Spinal cord (tissue), 10 donors: ENCODE data around the gene CATSPERB. TPM values are rescaled to one million over a fixed set of nuclear protein-coding genes. Genes with fewer than 3 reads are reported as not detected.
"Not testable (repeated sequence)": the region's sequence is repeated elsewhere in the genome, so short reads cannot be mapped to it uniquely, and the experiment has no call there.

Experiments used
- DNase-seq, 6 donors: peaks; one replicate each; pipeline versions ENCODE4 v3.0.0 to v3.0.0-alpha.2; 2013 to 2015; ENCODE audit warnings: low spot score in 6 of 6, low read depth in 4 of 6
- H3K27ac ChIP-seq: one replicate; pipeline ENCODE4 v1.5.1; 2013; ENCODE audit warnings: low read depth, low read length, control low read depth
- H3K27me3 ChIP-seq: one replicate; pipeline ENCODE4 v1.6.1; 2013; ENCODE audit warnings: low read length; ENCODE audit not compliant: control insufficient read depth, insufficient read depth
- H3K36me3 ChIP-seq: one replicate; pipeline ENCODE4 v1.6.1; 2013; ENCODE audit warnings: low read length; ENCODE audit not compliant: control insufficient read depth, insufficient read depth
- H3K4me1 ChIP-seq: one replicate; pipeline ENCODE4 v1.6.1; 2013; ENCODE audit warnings: low read length; ENCODE audit not compliant: control insufficient read depth, insufficient read depth
- H3K4me3 ChIP-seq: one replicate; pipeline ENCODE4 v1.5.1; 2013; ENCODE audit warnings: low read depth, low read length, control low read depth
- H3K9me3 ChIP-seq: one replicate; pipeline ENCODE4 v1.6.1; 2013; ENCODE audit warnings: low read length; ENCODE audit not compliant: control insufficient read depth, insufficient read depth
- WGBS: methylation state at CpG from one replicate; pipeline ENCODE4 v1.1.5; 2013; ENCODE audit warnings: missing lambda C conversion rate; ENCODE audit not compliant: insufficient coverage; 5-methylcytosine and 5-hydroxymethylcytosine counted together
- polyA plus RNA-seq, 2 donors: library from polyadenylated mRNA; unstranded; fragments of 120-200 nt; gene quantifications; one replicate each; pipeline ENCODE4 v1.2.1, GENCODE V29; 2013; ENCODE audit not compliant: insufficient read length in 2 of 2
- total RNA-seq, 2 donors: library from RNA; depleted of rRNA in 1 of 2; stranded (reverse); fragments of 120-200 nt in 1 of 2; fragments of >200 nt in 1 of 2; gene quantifications; one replicate each; pipeline versions ENCODE4 v1.2.3 to v1.2.4, GENCODE V29; 2013 to 2014
- donor health status: healthy.

Gene CATSPERB
- total and polyA plus RNA-seq, 4 donors, result 0.29 to 2.1 (median 0.47) TPM

- no peaks in the 10 kb centered on the region for H3K9me3 ChIP-seq
- peaks cover 11% of the 10 kb centered on the region for H3K4me1 ChIP-seq
- DNase-seq, result no peak
- no peak overlapping the region for H3K27ac ChIP-seq
- no peak overlapping the region for H3K4me3 ChIP-seq
- no peaks in the 10 kb centered on the region for H3K36me3 ChIP-seq
- 67% methylated on average over 7 of the region's 13 CpGs for WGBS
- peaks cover 4% of the 10 kb centered on the region for H3K27me3 ChIP-seq
Observed at GRCh38 chr14:91575469-91576208, 156.2 kb downstream of the CATSPERB start.

GRCh38 chr14:91573894-91574837, 157.7 kb downstream of the CATSPERB start:
- Histone ChIP-seq H3K27me3 (peaks cover 4% of the 10 kb centered on the region), H3K4me1 (peaks cover 11% of the 10 kb centered on the region), H3K36me3 (no peaks in the 10 kb centered on the region), H3K4me3 (peak overlapping the region; percentile 35), H3K9me3 (no peaks in the 10 kb centered on the region), H3K27ac (no peak overlapping the region)
- under 1% methylated on average over 59 of the region's 59 CpGs for WGBS
- peak in 3 of 6 donors; percentile 10 to 82 (median 71) for DNase-seq

- Histone ChIP-seq H3K4me3 (no peak overlapping the region), H3K4me1 (peaks cover 11% of the 10 kb centered on the region), H3K27me3 (peaks cover 4% of the 10 kb centered on the region), H3K9me3 (no peaks in the 10 kb centered on the region), H3K36me3 (no peaks in the 10 kb centered on the region), H3K27ac (no peak overlapping the region)
- peak in 1 of 6 donors; percentile 87 for DNase-seq
Observed at GRCh38 chr14:91573528-91573893, 158.4 kb downstream of the CATSPERB start.

- H3K36me3 ChIP-seq, result no peaks in the 10 kb centered on the region
- peaks cover 11% of the 10 kb centered on the region for H3K4me1 ChIP-seq
- DNase-seq, result no peak
- no peak overlapping the region for H3K27ac ChIP-seq
- H3K27me3 ChIP-seq, result peaks cover 4% of the 10 kb centered on the region
- no peak overlapping the region for H3K4me3 ChIP-seq
- no peaks in the 10 kb centered on the region for H3K9me3 ChIP-seq
- no CpG with 5 or more reads among the region's 1 CpG for WGBS
Observed at GRCh38 chr14:91570021-91570420, 161.9 kb downstream of the CATSPERB start.

GRCh38 chr14:91569301-91569700, 162.6 kb downstream of the CATSPERB start:
- H3K4me3 ChIP-seq, result no peak overlapping the region
- no peaks in the 10 kb centered on the region for H3K9me3 ChIP-seq
- DNase-seq, result no peak
- no peaks in the 10 kb centered on the region for H3K36me3 ChIP-seq
- peaks cover 8% of the 10 kb centered on the region for H3K4me1 ChIP-seq
- no peak overlapping the region for H3K27ac ChIP-seq
- peaks cover under 1% of the 10 kb centered on the region for H3K27me3 ChIP-seq

GRCh38 chr14:91568626-91569025, 163.3 kb downstream of the CATSPERB start:
- no peak for DNase-seq
- WGBS, result 83% methylated on average over 4 of the region's 4 CpGs
- peaks cover 3% of the 10 kb centered on the region for H3K4me1 ChIP-seq

GRCh38 chr14:91567827-91568226, 164.1 kb downstream of the CATSPERB start:
- H3K9me3 ChIP-seq, H3K4me3 ChIP-seq, H3K4me1 ChIP-seq, H3K27me3 ChIP-seq, DNase-seq, H3K36me3 ChIP-seq, H3K27ac ChIP-seq: not testable (repeated sequence)
- 45% methylated on average over 2 of the region's 4 CpGs for WGBS

More at GRCh38 chr14:91568626-91569025, 163.3 kb downstream of the CATSPERB start:
- H3K4me3 ChIP-seq, result no peak overlapping the region
- no peaks in the 10 kb centered on the region for H3K9me3 ChIP-seq
- H3K27ac ChIP-seq, result no peak overlapping the region
- H3K27me3 ChIP-seq, result no peaks in the 10 kb centered on the region
- H3K36me3 ChIP-seq, result no peaks in the 10 kb centered on the region

- DNase-seq, result no peak
- Histone ChIP-seq H3K27me3 (no peaks in the 10 kb centered on the region), H3K27ac (no peak overlapping the region), H3K36me3 (no peaks in the 10 kb centered on the region), H3K4me1 (no peaks in the 10 kb centered on the region), H3K9me3 (no peaks in the 10 kb centered on the region), H3K4me3 (no peak overlapping the region)
- WGBS, result no CpG with 5 or more reads among the region's 2 CpGs
Observed at GRCh38 chr14:91555531-91555930, 176.4 kb downstream of the CATSPERB start.

GRCh38 chr14:91554535-91555332, 177.2 kb downstream of the CATSPERB start:
- no peak overlapping the region for H3K4me3 ChIP-seq
- H3K27me3 ChIP-seq, result no peaks in the 10 kb centered on the region
- H3K9me3 ChIP-seq, result no peaks in the 10 kb centered on the region
- DNase-seq, result no peak
- H3K36me3 ChIP-seq, result no peaks in the 10 kb centered on the region
- WGBS, result 90% methylated on average over 9 of the region's 11 CpGs
- H3K4me1 ChIP-seq, result no peaks in the 10 kb centered on the region
- H3K27ac ChIP-seq, result no peak overlapping the region
